K562 (cell line): ENCODE measurements around the gene PALS1. TPM values are rescaled to one million over a fixed set of nuclear protein-coding genes. Genes with fewer than 3 reads are reported as not detected.

Experiments used
- ATAC-seq: fragments of 200-7000 bp; cut with Tn5 transposase; 3 replicates; pipeline ENCODE4 v1.9.1; 2020; ENCODE audit warnings: moderate library complexity
- BruUV-seq: library from RNA; stranded (reverse); fragments of 400-500 nt; replicated peaks from 2 replicates; lab custom pipeline; 2021; lab: Mats Ljungman, UMichigan
- CTCF ChIA-PET: fragments of 300-600 bp; formaldehyde crosslinking; extraction: SDS; loops from one replicate; lab custom pipeline; 2021; ENCODE audit warnings: low intra/inter-chr PET ratio; lab: Yijun Ruan, JAX
- POLR2A ChIA-PET: fragments of 300-600, 350-650 bp; sonication (Branson Sonifier 250); formaldehyde crosslinking; extraction: SDS; loops from one replicate; lab custom pipeline; 2021; ENCODE audit warnings: antibody characterized with exemption, inconsistent platforms; lab: Yijun Ruan, JAX
- DNase-seq, 4 experiments: peaks; one replicate each; pipeline versions ENCODE4 v3.0.0 to v3.0.0-alpha.2; 2011 to 2018; ENCODE audit warnings: low spot score in 3 of 4, mixed read lengths in 3 of 4; ENCODE audit errors: extremely low read depth in 1 of 4
- FAIRE-seq: peaks from 2 replicates; lab custom pipeline; 2011; peaks lifted over from hg19 to GRCh38; lab: Jason Lieb, UNC
- H2AFZ ChIP-seq: 2 replicates; pipeline ENCODE4 v1.6.0; 2011; ENCODE audit warnings: low read depth, low read length, control low read depth, inconsistent platforms
- H3K27ac ChIP-seq: fragments of 200-600 bp; 3 replicates; pipeline ENCODE4 v1.8.0; 2011; ENCODE audit warnings: low read depth, mild to moderate bottlenecking, control low read depth, inconsistent platforms, low read length, moderate library complexity, mixed read lengths; ENCODE audit errors: extremely low read depth
- H3K27me3 ChIP-seq, 2 experiments: fragments of 300-600 bp in 1 of 2; 2 replicates in 1 of 2; 3 replicates in 1 of 2; pipeline versions ENCODE4 v1.6.0 to v1.8.0; 2011; ENCODE audit warnings: inconsistent platforms in 2 of 2, low read length in 2 of 2, mild to moderate bottlenecking in 1 of 2, mixed read lengths in 1 of 2, moderate library complexity in 1 of 2; ENCODE audit not compliant: control insufficient read depth in 2 of 2, insufficient read depth in 2 of 2
- H3K36me3 ChIP-seq: fragments of 300-600 bp; 3 replicates; pipeline ENCODE4 v1.8.0; 2011; ENCODE audit warnings: mild to moderate bottlenecking, low read length, inconsistent platforms; ENCODE audit not compliant: control insufficient read depth, insufficient read depth
- H3K4me1 ChIP-seq, 2 experiments: fragments of 200-600 bp in 1 of 2; replicated peaks in 1 of 2; 2 replicates in 1 of 2; 3 replicates in 1 of 2; pipeline versions ENCODE4 v1.5.1 to v1.8.0; 2011; ENCODE audit warnings: inconsistent platforms in 2 of 2, low read length in 2 of 2, mild to moderate bottlenecking in 1 of 2, mixed read lengths in 1 of 2, moderate library complexity in 1 of 2; ENCODE audit not compliant: control insufficient read depth in 2 of 2, insufficient read depth in 2 of 2
- H3K4me2 ChIP-seq: 2 replicates; pipeline ENCODE4 v1.6.1; 2011; ENCODE audit warnings: low read length, control low read depth, inconsistent platforms, mixed read lengths; ENCODE audit not compliant: insufficient read depth
- H3K4me3 ChIP-seq: fragments of 200-600 bp; sonication (generic), shearing (Covaris generic); 2 replicates; pipeline ENCODE4 v1.5.1; 2016; ENCODE audit warnings: control low read depth, inconsistent platforms
- H3K79me2 ChIP-seq: fragments of 200-600 bp; 3 replicates; pipeline ENCODE4 v1.8.0; 2011; ENCODE audit warnings: low read length, inconsistent platforms; ENCODE audit not compliant: control insufficient read depth, insufficient read depth
- H3K9ac ChIP-seq, 2 experiments: 2 replicates each; pipeline versions ENCODE4 v1.6.0 to v1.6.1; 2011; ENCODE audit warnings: low read depth in 2 of 2, low read length in 2 of 2, control low read depth in 1 of 2, inconsistent platforms in 1 of 2, mild to moderate bottlenecking in 1 of 2, mixed read lengths in 1 of 2; ENCODE audit not compliant: insufficient read depth in 1 of 2
- H3K9me1 ChIP-seq: one replicate; pipeline ENCODE4 v1.6.0; 2011; ENCODE audit warnings: inconsistent platforms, mild to moderate bottlenecking, low read length, moderate library complexity; ENCODE audit not compliant: control insufficient read depth, insufficient read depth
- H3K9me3 ChIP-seq: replicated peaks from 2 replicates; pipeline ENCODE4 v1.5.1; 2011; ENCODE audit warnings: low read depth, low read length, inconsistent platforms; ENCODE audit not compliant: control insufficient read depth, insufficient read depth
- H4K20me1 ChIP-seq: replicated peaks from 2 replicates; pipeline ENCODE4 v1.6.1; 2011; ENCODE audit warnings: low read length, inconsistent platforms, mixed read lengths; ENCODE audit not compliant: control insufficient read depth, insufficient read depth
- BHLHE40 ChIP-seq: IDR thresholded peaks from 2 replicates; pipeline ENCODE4 v1.6.1; 2011; ENCODE audit warnings: low read length, improper control_type of control experiment
- CREB1 ChIP-seq, 2 experiments: sonication (generic) in 1 of 2; formaldehyde crosslinking in 1 of 2; IDR thresholded peaks; 2 replicates each; pipeline versions ENCODE4 v1.6.1 to v1.8.0; 2012 to 2022; ENCODE audit warnings: inconsistent platforms in 1 of 2, mild to moderate bottlenecking in 1 of 2, missing genetic modification reagents in 1 of 2, moderate library complexity in 1 of 2
- HDAC8 ChIP-seq: fragments of 450-650 bp; IDR thresholded peaks from 2 replicates; pipeline ENCODE4 v1.6.1; 2016; ENCODE audit warnings: mild to moderate bottlenecking, missing genetic modification characterization, moderate library complexity, missing compliant biosample characterization
- NFXL1 ChIP-seq: fragments of 450-650 bp; formaldehyde crosslinking; IDR thresholded peaks from 2 replicates; pipeline ENCODE4 v1.4.0; 2021; ENCODE audit warnings: mild to moderate bottlenecking
- RNF2 ChIP-seq: sonication (generic); IDR thresholded peaks from 2 replicates; pipeline ENCODE4 v1.6.1; 2016
- ZBTB1 ChIP-seq: sonication (generic); formaldehyde crosslinking; IDR thresholded peaks from 2 replicates; pipeline ENCODE4 v1.8.1; 2023; ENCODE audit warnings: missing genetic modification reagents, low read depth, mild to moderate bottlenecking, borderline replicate concordance
- ZNF239 ChIP-seq: fragments of 250-450 bp; sonication (Bioruptor Pico); IDR thresholded peaks from 2 replicates; pipeline ENCODE4 v1.4.0; 2020; ENCODE audit warnings: mild to moderate bottlenecking
- ZNF76 ChIP-seq: fragments of 250-450 bp; sonication (Bioruptor Pico); IDR thresholded peaks from 2 replicates; pipeline ENCODE4 v1.4.0; 2020; ENCODE audit warnings: mild to moderate bottlenecking, moderate library complexity, borderline replicate concordance
- WGBS: fragments of 100-300 bp; shearing (Covaris generic); methylation state at CpG from one replicate; pipeline ENCODE4 v1.1.6; 2016; ENCODE audit warnings: low coverage, mixed read lengths; ENCODE audit not compliant: insufficient coverage; ENCODE audit errors: missing lambda C conversion rate; 5-methylcytosine and 5-hydroxymethylcytosine counted together
- in situ Hi-C: fragments of 300-500 bp; cut with MboI; formaldehyde crosslinking; loops from 4 replicates; pipeline ENCODE4 v1.15.0; 2018; ENCODE audit warnings: inconsistent platforms, mixed read lengths
- intact Hi-C: fragments of 100-400 bp; cut with micrococcal nuclease; formaldehyde crosslinking; loops from 2 replicates; pipeline ENCODE4 v1.14.2; 2022
- polyA plus RNA-seq, 8 experiments: library from polyadenylated mRNA; depleted of rRNA in 4 of 8; stranded (reverse) in 5 of 8; unstranded in 3 of 8; fragments of >200 nt; fragmentation: Nextera tagmentation in 2 of 8; fragmentation: Illumina TruSeq in 1 of 8; extraction: Ambion mirVana in 2 of 8; extraction: Trizol in 1 of 8; gene quantifications; 2 replicates each; pipeline versions ENCODE4 v1.2.1 to v1.2.3, GENCODE V29; 2011 to 2014; ENCODE audit warnings: inconsistent platforms in 1 of 8, missing spikeins in 1 of 8
- total RNA-seq, 7 experiments: library from RNA; depleted of rRNA in 6 of 7; stranded (reverse); fragments of >200 nt in 6 of 7; fragmentation: Illumina TruSeq in 2 of 7; extraction: Trizol in 2 of 7; gene quantifications; 2 replicates each; pipeline versions ENCODE4 v1.2.1 to v1.2.3, GENCODE V29; 2011 to 2021; ENCODE audit warnings: low replicate concordance in 1 of 7
- TF ChIP-seq, protein P1 (sequence below): fragments of 450-650 bp; conservative IDR thresholded peaks from 2 replicates; pipeline ENCODE4 v1.6.1; 2016; ENCODE audit warnings: missing genetic modification characterization, low read depth, mild to moderate bottlenecking, control low read depth, missing compliant biosample characterization
- TF ChIP-seq, protein P2 (sequence below): fragments of 150-350 bp; IDR thresholded peaks from 2 replicates; pipeline ENCODE4 v1.6.1; 2014; ENCODE audit warnings: low read depth, mild to moderate bottlenecking, low read length, borderline replicate concordance
- TF ChIP-seq, protein P3 (sequence below): fragments of 250-450 bp; sonication (Bioruptor Pico); IDR thresholded peaks from 2 replicates; pipeline ENCODE4 v1.5.0; 2020; ENCODE audit warnings: mild to moderate bottlenecking
- TF ChIP-seq, protein P4 (sequence below): sonication (generic); formaldehyde crosslinking; IDR thresholded peaks from 2 replicates; pipeline ENCODE4 v1.8.1; 2023; ENCODE audit warnings: mild to moderate bottlenecking, missing genetic modification reagents

The PALS1 gene
- total and polyA plus RNA-seq, 9 of the 15 experiments (the other 6 are each of a cell fraction or from before 2014, with no cell fraction given), result 4.1 to 9.9 (median 7.2) TPM

DNA sequence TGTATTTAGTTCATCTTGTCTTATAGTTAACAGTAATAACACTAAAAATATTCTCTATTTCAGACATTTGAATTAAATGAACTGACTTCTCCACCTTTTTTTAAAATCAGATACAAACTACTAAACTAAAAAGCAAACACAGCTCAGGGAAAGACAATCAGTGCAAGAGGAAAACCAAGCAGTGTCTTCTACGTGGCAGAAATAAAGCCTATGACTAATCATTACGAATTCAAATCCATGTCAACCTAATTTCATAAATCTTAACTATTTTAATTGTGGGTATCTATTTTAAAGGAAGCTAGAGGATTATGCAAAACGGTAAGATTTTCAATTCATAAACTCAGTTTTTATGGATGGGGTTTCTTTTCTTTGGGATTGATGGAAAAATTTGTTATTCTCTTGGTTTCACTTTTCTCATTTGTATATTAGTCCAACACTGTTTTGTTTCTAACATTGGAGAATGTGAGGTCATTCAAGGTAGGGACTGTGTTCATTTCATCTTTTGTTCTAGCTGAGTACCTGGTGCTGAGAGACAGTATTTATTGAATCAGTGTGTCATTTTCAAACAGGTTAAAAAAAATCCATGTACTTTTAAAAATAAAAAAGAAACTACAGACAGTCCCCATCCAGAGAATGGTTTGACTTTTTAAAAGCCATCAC lies 12.8 kb upstream of the PALS1 start:
- Histone ChIP-seq H3K9me3 (no peaks in the 10 kb centered on the region), H3K4me3 (no peak overlapping the region), H3K36me3 (no peaks in the 10 kb centered on the region), H3K4me1 (no peaks in the 10 kb centered on the region), H3K4me2 (no peak overlapping the region), H3K27ac (no peak overlapping the region), H2AFZ (no peak overlapping the region), H3K79me2 (no peaks in the 10 kb centered on the region), H4K20me1 (no peaks in the 10 kb centered on the region), H3K9me1 (no peaks in the 10 kb centered on the region), H3K27me3 (no peaks in the 10 kb centered on the region), H3K9ac (no peak overlapping the region)
- in situ Hi-C loops, result no loop called here
- CTCF ChIA-PET, result no interaction called here
- DNase-seq, result no peak
- FAIRE-seq, result no peak
- BruUV-seq, result no TSS peak
- intact Hi-C loops, result no loop called here
- ATAC-seq, result no peak
- POLR2A ChIA-PET, result interaction anchor here (1.3 kb wide), 1 partner anchor 9 kb away, joined by 3 read pairs; no protein-coding TSS in a partner anchor
- WGBS, result 2% methylated on average over 3 of the region's 3 CpGs
- TF ChIP-seq BHLHE40 (no peak), ZNF239 (CRISPR knock-in tag) (no peak), HDAC8 (tag) (no peak), NFXL1 (CRISPR knock-in tag) (no peak), ZBTB1 (CRISPR knock-in tag) (no peak), RNF2 (no peak), CREB1 (IDR thresholded peaks at IDR 0.05) (no peak), CREB1 (CRISPR knock-in tag; IDR thresholded peaks at IDR 0.05) (no peak), ZNF76 (CRISPR knock-in tag) (no peak)
- TF ChIP-seq, protein P1, sequence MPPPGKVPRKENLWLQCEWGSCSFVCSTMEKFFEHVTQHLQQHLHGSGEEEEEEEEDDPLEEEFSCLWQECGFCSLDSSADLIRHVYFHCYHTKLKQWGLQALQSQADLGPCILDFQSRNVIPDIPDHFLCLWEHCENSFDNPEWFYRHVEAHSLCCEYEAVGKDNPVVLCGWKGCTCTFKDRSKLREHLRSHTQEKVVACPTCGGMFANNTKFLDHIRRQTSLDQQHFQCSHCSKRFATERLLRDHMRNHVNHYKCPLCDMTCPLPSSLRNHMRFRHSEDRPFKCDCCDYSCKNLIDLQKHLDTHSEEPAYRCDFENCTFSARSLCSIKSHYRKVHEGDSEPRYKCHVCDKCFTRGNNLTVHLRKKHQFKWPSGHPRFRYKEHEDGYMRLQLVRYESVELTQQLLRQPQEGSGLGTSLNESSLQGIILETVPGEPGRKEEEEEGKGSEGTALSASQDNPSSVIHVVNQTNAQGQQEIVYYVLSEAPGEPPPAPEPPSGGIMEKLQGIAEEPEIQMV (tag), result no peak
- TF ChIP-seq, protein P2, sequence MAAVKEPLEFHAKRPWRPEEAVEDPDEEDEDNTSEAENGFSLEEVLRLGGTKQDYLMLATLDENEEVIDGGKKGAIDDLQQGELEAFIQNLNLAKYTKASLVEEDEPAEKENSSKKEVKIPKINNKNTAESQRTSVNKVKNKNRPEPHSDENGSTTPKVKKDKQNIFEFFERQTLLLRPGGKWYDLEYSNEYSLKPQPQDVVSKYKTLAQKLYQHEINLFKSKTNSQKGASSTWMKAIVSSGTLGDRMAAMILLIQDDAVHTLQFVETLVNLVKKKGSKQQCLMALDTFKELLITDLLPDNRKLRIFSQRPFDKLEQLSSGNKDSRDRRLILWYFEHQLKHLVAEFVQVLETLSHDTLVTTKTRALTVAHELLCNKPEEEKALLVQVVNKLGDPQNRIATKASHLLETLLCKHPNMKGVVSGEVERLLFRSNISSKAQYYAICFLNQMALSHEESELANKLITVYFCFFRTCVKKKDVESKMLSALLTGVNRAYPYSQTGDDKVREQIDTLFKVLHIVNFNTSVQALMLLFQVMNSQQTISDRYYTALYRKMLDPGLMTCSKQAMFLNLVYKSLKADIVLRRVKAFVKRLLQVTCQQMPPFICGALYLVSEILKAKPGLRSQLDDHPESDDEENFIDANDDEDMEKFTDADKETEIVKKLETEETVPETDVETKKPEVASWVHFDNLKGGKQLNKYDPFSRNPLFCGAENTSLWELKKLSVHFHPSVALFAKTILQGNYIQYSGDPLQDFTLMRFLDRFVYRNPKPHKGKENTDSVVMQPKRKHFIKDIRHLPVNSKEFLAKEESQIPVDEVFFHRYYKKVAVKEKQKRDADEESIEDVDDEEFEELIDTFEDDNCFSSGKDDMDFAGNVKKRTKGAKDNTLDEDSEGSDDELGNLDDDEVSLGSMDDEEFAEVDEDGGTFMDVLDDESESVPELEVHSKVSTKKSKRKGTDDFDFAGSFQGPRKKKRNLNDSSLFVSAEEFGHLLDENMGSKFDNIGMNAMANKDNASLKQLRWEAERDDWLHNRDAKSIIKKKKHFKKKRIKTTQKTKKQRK, result no peak
- TF ChIP-seq, protein P3, sequence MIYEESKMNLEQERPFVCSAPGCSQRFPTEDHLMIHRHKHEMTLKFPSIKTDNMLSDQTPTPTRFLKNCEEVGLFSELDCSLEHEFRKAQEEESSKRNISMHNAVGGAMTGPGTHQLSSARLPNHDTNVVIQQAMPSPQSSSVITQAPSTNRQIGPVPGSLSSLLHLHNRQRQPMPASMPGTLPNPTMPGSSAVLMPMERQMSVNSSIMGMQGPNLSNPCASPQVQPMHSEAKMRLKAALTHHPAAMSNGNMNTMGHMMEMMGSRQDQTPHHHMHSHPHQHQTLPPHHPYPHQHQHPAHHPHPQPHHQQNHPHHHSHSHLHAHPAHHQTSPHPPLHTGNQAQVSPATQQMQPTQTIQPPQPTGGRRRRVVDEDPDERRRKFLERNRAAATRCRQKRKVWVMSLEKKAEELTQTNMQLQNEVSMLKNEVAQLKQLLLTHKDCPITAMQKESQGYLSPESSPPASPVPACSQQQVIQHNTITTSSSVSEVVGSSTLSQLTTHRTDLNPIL (CRISPR knock-in tag), result no peak
- TF ChIP-seq, protein P4, sequence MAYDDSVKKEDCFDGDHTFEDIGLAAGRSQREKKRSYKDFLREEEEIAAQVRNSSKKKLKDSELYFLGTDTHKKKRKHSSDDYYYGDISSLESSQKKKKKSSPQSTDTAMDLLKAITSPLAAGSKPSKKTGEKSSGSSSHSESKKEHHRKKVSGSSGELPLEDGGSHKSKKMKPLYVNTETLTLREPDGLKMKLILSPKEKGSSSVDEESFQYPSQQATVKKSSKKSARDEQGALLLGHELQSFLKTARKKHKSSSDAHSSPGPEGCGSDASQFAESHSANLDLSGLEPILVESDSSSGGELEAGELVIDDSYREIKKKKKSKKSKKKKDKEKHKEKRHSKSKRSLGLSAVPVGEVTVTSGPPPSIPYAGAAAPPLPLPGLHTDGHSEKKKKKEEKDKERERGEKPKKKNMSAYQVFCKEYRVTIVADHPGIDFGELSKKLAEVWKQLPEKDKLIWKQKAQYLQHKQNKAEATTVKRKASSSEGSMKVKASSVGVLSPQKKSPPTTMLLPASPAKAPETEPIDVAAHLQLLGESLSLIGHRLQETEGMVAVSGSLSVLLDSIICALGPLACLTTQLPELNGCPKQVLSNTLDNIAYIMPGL (CRISPR knock-in tag), result no peak
